Measurements from ENCODE around the gene ITGB1BP1. TPM values are rescaled to one million over a fixed set of nuclear protein-coding genes. Genes with fewer than 3 reads are reported as not detected.

Gene ITGB1BP1
- total and polyA plus RNA-seq, 9 of the 15 experiments (the other 6 are each of a cell fraction or from before 2014, with no cell fraction given) = 37.8 to 95.3 (median 50.4) TPM

DNA sequence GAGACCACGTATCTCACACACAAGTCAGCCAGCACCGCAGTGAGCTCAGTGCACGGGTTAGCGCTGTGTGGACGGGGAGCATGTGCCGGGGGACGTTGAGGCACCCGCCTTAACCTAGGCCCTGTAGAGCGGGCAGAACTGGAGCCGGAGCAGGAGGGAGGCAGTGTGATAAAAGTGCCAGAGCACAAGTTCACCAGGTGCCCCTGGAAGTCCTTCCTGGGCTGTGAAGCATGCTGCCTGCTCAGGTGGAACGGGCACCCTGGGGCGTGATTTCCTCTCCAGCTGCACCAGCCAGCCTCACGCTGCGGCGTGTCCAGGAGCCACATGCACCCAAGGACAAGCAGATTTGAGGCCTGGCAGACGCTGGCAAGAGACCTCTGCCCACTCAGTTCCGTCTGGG lies 50.3 kb downstream of the ITGB1BP1 start:
- 32% methylated on average over 14 of the region's 17 CpGs for WGBS (ENCODE audit: insufficient coverage, low coverage, missing lambda C conversion rate)
- TF ChIP-seq ESRRA (IDR thresholded peaks at IDR 0.05; ENCODE audit: borderline replicate concordance, low read depth) (no peak), SRSF9 (IDR thresholded peaks at IDR 0.05; ENCODE audit: borderline replicate concordance, low read depth, low read length) (no peak), MCM7 (IDR thresholded peaks at IDR 0.05) (no peak), NR4A1 (CRISPR knock-in tag; IDR thresholded peaks at IDR 0.05) (no peak), NR4A1 (tag; IDR thresholded peaks at IDR 0.05) (no peak), MYNN (IDR thresholded peaks at IDR 0.05) (no peak), MYNN (CRISPR knock-in tag; IDR thresholded peaks at IDR 0.05) (no peak), HDAC2 (IDR thresholded peaks at IDR 0.05) (no peak)
- TF ChIP-seq, protein P1, sequence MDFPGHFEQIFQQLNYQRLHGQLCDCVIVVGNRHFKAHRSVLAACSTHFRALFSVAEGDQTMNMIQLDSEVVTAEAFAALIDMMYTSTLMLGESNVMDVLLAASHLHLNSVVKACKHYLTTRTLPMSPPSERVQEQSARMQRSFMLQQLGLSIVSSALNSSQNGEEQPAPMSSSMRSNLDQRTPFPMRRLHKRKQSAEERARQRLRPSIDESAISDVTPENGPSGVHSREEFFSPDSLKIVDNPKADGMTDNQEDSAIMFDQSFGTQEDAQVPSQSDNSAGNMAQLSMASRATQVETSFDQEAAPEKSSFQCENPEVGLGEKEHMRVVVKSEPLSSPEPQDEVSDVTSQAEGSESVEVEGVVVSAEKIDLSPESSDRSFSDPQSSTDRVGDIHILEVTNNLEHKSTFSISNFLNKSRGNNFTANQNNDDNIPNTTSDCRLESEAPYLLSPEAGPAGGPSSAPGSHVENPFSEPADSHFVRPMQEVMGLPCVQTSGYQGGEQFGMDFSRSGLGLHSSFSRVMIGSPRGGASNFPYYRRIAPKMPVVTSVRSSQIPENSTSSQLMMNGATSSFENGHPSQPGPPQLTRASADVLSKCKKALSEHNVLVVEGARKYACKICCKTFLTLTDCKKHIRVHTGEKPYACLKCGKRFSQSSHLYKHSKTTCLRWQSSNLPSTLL (IDR thresholded peaks at IDR 0.05) = no peak
- Histone ChIP-seq H3K4me3 (no peak overlapping the region), H3K27me3 (ENCODE audit: control insufficient read depth in 2 of 2, insufficient read depth in 2 of 2, low read length in 2 of 2) (peaks cover 2 to 48% of the 10 kb centered on the region in 2 experiments; a peak in 4 of 5 replicates), H3K36me3 (ENCODE audit: control insufficient read depth, insufficient read depth, low read length) (no peaks in the 10 kb centered on the region), H4K20me1 (replicated peaks; ENCODE audit: control insufficient read depth, insufficient read depth, low read length) (no peaks in the 10 kb centered on the region), H3K4me1 (replicated peaks in 1 of 2; ENCODE audit: control insufficient read depth in 2 of 2, insufficient read depth in 2 of 2, low read length in 2 of 2) (no peaks in the 10 kb centered on the region), H3K27ac (ENCODE audit: extremely low read depth, low read depth, low read length) (no peak overlapping the region), H3K4me2 (ENCODE audit: insufficient read depth, low read length) (no peak overlapping the region), H3K9me3 (replicated peaks; ENCODE audit: control insufficient read depth, insufficient read depth, low read depth, low read length) (no peaks in the 10 kb centered on the region), H3K9me1 (ENCODE audit: control insufficient read depth, insufficient read depth, low read length) (no peaks in the 10 kb centered on the region), H3K9ac (ENCODE audit: insufficient read depth in 1 of 2, low read depth in 2 of 2, low read length in 2 of 2) (peak overlapping the region in 1 of 2 experiments; percentile 53; a peak in 1 of 4 replicates), H3K79me2 (ENCODE audit: control insufficient read depth, insufficient read depth, low read length) (no peaks in the 10 kb centered on the region), H2AFZ (ENCODE audit: low read depth, low read length) (no peak overlapping the region)
- no peak for ATAC-seq
- no peak for DNase-seq (ENCODE audit: extremely low read depth in 1 of 4, low spot score in 3 of 4)
- intact Hi-C loops (cut with micrococcal nuclease) = no loop called here
- FAIRE-seq = no peak
- ChIA-PET CTCF (ENCODE audit: low intra/inter-chr PET ratio) (interaction anchor here (2.6 kb wide), 1 partner anchor 231 kb away, joined by 29 read pairs; no protein-coding TSS in a partner anchor), POLR2A (no interaction called here)
- no TSS peak for BruUV-seq (replicated peaks)
- in situ Hi-C loops (cut with MboI) = loop anchor here (5.0 kb wide), 1 partner anchor 231 kb away; no protein-coding TSS in a partner anchor
